Ascending aorta (tissue), 2 donors: ENCODE measurements around the gene KCNA1. TPM values are rescaled to one million over a fixed set of nuclear protein-coding genes. Genes with fewer than 3 reads are reported as not detected.

Source experiments
- DNase-seq, 2 donors: peaks; one replicate each; pipeline ENCODE4 v3.0.0-alpha.2; 2019; ENCODE audit warnings: low spot score in 2 of 2
- H3K27ac ChIP-seq, 2 donors: fragments of 200-600 bp; sonication (generic); one replicate each; pipeline ENCODE4 v1.5.1; 2016 to 2017; ENCODE audit warnings: mild to moderate bottlenecking in 1 of 2
- H3K27me3 ChIP-seq: fragments of 200-600 bp; sonication (generic); one replicate; pipeline ENCODE4 v1.5.1; 2017
- H3K36me3 ChIP-seq, 2 donors: fragments of 200-600 bp; sonication (generic); one replicate each; pipeline ENCODE4 v1.5.1; 2016
- H3K4me1 ChIP-seq, 2 donors: fragments of 200-600 bp; sonication (generic); one replicate each; pipeline ENCODE4 v1.5.1; 2016 to 2017; ENCODE audit warnings: mild to moderate bottlenecking in 1 of 2
- H3K4me3 ChIP-seq, 2 donors: fragments of 200-600 bp; sonication (generic); one replicate each; pipeline ENCODE4 v1.5.1; 2016 to 2017; ENCODE audit warnings: mild to moderate bottlenecking in 1 of 2
- H3K9me3 ChIP-seq, 2 donors: fragments of 200-600 bp; sonication (generic); one replicate each; pipeline ENCODE4 v1.5.1; 2016
- CTCF ChIP-seq, 3 experiments: fragments of 200-600 bp in 2 of 3; fragments of 450-650 bp in 1 of 3; sonication (generic) in 2 of 3; IDR thresholded peaks; one replicate each; pipeline ENCODE4 v1.5.1; 2016 to 2019; ENCODE audit warnings: antibody characterized with exemption in 3 of 3, mild to moderate bottlenecking in 1 of 3, moderate library complexity in 1 of 3
- intact Hi-C: fragments of 100-400 bp; cut with DNase I; formaldehyde crosslinking; loops from one replicate; pipeline ENCODE4 v1.15.1; 2023
- total RNA-seq: library from RNA; depleted of rRNA; stranded (reverse); fragments of >200 nt; gene quantifications from one replicate; pipeline ENCODE4 v1.1.0, GENCODE V29; 2016

Gene KCNA1
- total RNA-seq, 1 donor from 2014 or later = not detected

GRCh38 chr12:4911316-4911994 is 1.8 kb downstream of the KCNA1 start:
- peak overlapping the region; percentile 51 to 76 for H3K4me3 ChIP-seq

GRCh38 chr12:4914720-4915119 is 5.0 kb downstream of the KCNA1 start:
- H3K4me1 ChIP-seq = peaks cover 0 to 12% of the 10 kb centered on the region in 2 donors
- TF ChIP-seq CTCF (IDR thresholded peaks at IDR 0.05) = no peak
- no peak overlapping the region for H3K27ac ChIP-seq
- no peaks in the 10 kb centered on the region for H3K27me3 ChIP-seq
- no peak overlapping the region for H3K4me3 ChIP-seq
- intact Hi-C loops = no loop called here
- no peak for DNase-seq
- H3K9me3 ChIP-seq = no peaks in the 10 kb centered on the region
- no peaks in the 10 kb centered on the region for H3K36me3 ChIP-seq

More at GRCh38 chr12:4911316-4911994, 1.8 kb downstream of the KCNA1 start:
- no peak for TF ChIP-seq CTCF (IDR thresholded peaks at IDR 0.05)
- Histone ChIP-seq H3K36me3 (no peaks in the 10 kb centered on the region), H3K9me3 (no peaks in the 10 kb centered on the region), H3K27ac (no peak overlapping the region), H3K4me1 (peaks cover 0 to 23% of the 10 kb centered on the region in 2 donors), H3K27me3 (peaks cover 6% of the 10 kb centered on the region)
- intact Hi-C loops = no loop called here
- DNase-seq = no peak

GRCh38 chr12:4915752-4916151 is 6.0 kb downstream of the KCNA1 start:
- Histone ChIP-seq H3K36me3 (no peaks in the 10 kb centered on the region), H3K4me3 (no peak overlapping the region), H3K27ac (no peak overlapping the region), H3K27me3 (no peaks in the 10 kb centered on the region), H3K9me3 (no peaks in the 10 kb centered on the region), H3K4me1 (peaks cover 0 to 6% of the 10 kb centered on the region in 2 donors)
- DNase-seq = no peak
- intact Hi-C loops = no loop called here
- no peak for TF ChIP-seq CTCF (IDR thresholded peaks at IDR 0.05)

- Histone ChIP-seq H3K27ac (no peak overlapping the region), H3K4me3 (no peak overlapping the region)
These were observed 9.4 kb downstream of the KCNA1 start for GRCh38 chr12:4918950-4919660.

GRCh38 chr12:4932576-4932975 is 22.9 kb downstream of the KCNA1 start:
- H3K4me3 ChIP-seq = no peak overlapping the region
- H3K27me3 ChIP-seq = no peaks in the 10 kb centered on the region
- no peak overlapping the region for H3K27ac ChIP-seq
- no peak for DNase-seq
- H3K9me3 ChIP-seq = no peaks in the 10 kb centered on the region
- H3K36me3 ChIP-seq = no peaks in the 10 kb centered on the region
- no peak for TF ChIP-seq CTCF (IDR thresholded peaks at IDR 0.05)
- intact Hi-C loops = no loop called here
- no peaks in the 10 kb centered on the region for H3K4me1 ChIP-seq

More at GRCh38 chr12:4918950-4919660, 9.4 kb downstream of the KCNA1 start:
- Histone ChIP-seq H3K4me1 (no peaks in the 10 kb centered on the region), H3K27me3 (no peaks in the 10 kb centered on the region), H3K9me3 (no peaks in the 10 kb centered on the region), H3K36me3 (no peaks in the 10 kb centered on the region)
- no peak for TF ChIP-seq CTCF (IDR thresholded peaks at IDR 0.05)
- intact Hi-C loops = no loop called here
- no peak for DNase-seq
